GM11168 (cell line): ENCODE data around the gene ANKMY1.

Experiments
- in situ Hi-C: fragments of 300-500 bp; cut with MboI; formaldehyde crosslinking; loops from one replicate; pipeline ENCODE4 v1.12.0; 2022; ENCODE audit warnings: low sequenced_read_pairs; ENCODE audit not compliant: unreplicated experiment

Gene ANKMY1

DNA sequence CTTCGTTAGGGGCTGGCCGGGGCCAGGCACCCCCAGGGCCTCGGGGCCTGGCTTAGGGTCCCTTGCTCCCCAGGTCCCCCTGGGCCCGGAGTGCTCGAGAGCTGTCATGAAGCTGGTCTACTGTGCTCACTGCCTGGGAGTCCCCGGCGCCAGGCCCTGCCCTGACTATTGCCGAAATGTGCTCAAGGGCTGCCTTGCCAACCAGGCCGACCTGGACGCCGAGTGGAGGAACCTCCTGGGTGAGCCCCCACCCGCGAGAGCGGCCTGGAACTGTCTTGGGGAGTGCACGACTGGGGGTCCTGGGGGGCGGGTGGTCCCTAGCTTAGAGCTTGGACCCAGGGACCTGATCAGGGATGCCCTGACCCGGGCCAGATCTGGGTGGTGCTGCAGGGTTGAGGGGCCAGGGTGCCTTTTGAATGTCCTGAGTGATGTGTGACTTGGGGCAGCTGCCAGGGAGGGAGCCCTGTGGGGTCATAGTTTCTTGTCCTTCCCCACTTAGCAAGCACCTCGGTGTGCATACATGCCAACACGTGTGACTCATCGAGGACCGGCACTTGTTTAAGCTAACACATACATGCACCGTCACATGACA, 94.4 kb downstream of the ANKMY1 start:
- in situ Hi-C loops: no loop called here

DNA sequence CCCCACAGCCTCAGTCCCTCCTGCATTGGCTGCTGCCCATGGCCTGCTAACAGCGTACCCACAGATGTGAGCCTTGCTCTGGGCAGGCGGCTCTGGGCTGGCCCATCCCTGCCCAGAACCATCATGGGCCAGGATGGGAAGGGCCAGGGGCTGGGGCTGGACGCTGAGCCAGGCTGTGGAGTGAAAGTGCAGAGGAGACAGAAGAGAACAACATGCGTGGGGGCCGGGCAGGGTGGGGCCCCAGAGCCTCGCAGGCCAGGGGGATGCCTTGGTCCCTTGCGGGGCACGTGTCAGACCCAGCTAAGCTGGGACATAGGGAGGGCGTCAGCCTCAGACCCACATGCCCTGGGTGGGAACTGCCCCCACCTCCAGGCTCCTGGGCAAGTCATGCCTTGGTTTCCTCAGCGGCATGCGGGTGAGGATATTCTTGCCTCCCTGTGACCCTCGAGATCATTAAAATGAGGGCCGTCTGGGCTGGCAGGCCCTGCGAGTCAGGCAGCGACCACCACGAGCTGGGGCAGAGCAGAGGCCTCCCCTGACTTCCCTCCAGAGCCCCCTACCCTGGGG, 95.0 kb downstream of the ANKMY1 start:
- in situ Hi-C loops: no loop called here

DNA sequence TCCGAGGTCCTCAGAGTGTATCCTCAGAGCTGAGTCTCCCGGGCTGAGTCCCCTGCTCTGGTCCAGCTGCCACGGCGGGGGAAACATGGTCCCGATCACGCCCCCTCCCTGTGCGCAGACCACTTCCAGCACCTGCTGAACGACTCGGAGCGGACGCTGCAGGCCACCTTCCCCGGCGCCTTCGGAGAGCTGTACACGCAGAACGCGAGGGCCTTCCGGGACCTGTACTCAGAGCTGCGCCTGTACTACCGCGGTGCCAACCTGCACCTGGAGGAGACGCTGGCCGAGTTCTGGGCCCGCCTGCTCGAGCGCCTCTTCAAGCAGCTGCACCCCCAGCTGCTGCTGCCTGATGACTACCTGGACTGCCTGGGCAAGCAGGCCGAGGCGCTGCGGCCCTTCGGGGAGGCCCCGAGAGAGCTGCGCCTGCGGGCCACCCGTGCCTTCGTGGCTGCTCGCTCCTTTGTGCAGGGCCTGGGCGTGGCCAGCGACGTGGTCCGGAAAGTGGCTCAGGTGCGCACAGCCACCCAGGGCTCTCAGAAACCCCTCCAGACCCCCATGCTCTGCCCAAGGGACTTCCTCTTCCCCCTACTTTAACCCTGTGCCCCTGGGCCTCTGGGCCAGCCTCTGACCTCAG, 95.6 kb downstream of the ANKMY1 start:
- in situ Hi-C loops: no loop called here

DNA sequence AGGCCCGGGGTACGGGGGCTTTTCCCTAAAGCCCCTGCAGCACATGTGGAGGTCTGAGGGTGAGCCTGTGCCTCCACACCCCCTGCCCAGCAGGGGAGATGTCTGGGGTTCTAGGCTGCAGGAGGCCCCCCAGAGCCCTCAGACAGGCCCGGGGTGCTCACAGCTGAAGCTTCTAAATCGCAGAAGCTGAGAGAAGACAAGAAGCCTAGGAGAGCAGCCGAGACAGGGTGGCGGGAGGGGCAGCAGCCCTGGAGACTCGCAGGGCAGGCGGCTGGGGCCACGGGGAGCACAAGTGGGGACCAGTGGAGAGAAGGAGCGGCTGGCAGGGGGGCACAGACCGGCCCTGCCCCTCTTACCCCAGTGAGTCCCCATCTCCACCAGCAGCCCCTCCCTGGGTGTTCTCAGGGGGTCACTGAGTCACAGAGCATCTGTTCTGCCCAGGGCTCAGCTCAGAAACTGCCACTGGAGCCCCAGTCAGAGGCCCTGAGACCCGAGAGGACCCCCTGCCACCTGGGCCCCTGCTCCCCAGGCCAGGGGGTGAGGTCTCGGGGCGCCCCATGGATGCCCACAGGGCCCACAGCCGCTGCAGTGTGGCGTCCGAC, 96.2 kb downstream of the ANKMY1 start:
- in situ Hi-C loops: no loop called here

DNA sequence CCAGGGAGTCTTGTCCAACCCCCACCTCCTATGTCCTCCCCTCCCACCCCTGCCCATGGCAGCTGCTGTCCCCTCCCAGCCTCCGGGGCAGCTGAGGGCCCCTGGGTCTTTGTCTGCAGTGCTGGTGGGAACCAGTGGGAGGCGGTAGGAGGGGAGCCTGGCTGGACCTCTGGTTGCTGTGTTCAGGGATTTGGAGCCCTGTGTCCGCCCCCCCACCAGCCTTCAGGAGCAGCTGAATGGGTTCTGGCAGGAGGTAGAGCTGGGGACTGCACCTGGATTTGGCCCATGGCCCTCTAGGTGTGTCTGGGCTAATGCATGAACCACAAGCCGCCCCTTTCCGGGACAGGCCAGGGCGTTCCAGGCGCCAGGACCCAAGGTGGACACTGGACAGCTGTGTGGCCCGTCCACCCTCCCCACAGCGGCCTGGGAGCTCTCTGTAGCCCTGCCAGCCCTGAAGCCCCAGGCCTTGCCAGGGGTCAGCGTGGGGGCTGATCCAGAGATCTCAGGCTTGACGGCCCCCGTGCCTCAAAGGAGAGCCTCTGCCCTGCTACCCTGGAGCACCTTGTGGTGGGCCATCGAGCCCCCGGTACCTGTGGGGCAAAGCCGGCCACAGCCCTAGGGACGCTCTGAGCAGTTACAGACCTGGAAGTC, 96.9 kb downstream of the ANKMY1 start:
- in situ Hi-C loops: no loop called here

DNA sequence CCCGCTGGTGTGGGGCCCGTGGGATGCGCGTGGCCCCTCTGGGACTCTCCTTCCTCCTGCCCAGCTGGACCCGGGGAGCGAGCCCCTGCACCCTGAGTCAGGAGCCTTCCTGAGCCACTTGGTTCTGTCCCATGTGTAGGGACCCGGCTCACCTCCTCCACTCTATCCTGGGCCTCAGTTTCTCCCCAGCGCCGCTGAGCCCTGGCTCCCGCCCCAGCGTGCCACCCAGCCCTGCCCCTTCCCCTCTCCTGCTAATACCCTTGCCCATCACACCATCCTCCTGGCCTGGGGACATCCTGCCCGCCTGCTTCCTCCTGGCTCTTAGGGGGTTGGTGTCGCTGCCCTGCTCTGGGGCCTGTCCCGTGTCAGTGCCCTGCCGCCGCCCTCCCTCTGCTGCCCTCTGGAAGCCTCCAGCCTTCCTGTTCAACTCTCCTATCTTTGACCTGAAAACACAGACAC, 97.5 kb downstream of the ANKMY1 start:
- in situ Hi-C loops: no loop called here

DNA sequence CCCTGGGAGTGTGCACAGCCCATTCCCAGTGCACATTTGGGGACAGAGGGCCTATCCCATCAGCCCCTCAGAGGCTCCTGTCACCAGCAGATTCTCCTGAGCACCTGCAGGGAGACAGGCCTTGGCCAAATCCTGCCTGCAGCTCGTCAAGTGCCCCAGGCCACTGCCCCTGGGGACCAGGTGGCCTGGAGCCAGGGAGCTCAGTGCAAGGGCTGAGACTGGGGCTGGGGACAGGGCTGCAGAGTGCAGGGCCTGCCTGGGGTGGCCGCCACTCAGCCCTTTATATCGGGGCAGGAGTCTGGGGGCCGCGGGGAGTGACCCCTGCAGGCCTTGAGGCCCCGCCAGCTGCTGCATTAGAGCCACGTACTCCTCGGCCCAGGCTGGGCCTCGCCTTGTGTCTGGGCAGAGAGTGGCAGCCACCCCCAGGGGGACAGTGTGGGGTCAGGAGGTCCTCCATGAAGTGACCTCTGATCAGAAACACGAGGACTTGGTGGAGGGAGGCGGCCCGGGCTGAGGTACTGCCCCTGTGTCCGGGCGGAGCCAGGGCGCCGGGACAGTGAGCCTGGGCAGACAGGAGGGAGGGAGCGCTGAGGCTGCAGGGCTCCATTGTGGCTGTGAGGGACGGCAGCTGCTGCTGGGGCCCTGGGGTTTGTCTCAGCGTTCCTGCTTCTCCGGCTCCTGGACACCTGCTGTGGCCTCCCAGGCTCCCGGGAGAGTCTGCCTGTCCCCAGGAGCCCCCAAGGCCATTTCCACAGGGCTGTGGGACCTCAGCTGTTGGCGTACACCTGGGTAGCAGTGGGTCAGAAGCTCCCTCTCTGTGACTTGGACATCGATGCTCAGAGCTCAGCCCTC, 98.2 kb downstream of the ANKMY1 start:
- in situ Hi-C loops: no loop called here

DNA sequence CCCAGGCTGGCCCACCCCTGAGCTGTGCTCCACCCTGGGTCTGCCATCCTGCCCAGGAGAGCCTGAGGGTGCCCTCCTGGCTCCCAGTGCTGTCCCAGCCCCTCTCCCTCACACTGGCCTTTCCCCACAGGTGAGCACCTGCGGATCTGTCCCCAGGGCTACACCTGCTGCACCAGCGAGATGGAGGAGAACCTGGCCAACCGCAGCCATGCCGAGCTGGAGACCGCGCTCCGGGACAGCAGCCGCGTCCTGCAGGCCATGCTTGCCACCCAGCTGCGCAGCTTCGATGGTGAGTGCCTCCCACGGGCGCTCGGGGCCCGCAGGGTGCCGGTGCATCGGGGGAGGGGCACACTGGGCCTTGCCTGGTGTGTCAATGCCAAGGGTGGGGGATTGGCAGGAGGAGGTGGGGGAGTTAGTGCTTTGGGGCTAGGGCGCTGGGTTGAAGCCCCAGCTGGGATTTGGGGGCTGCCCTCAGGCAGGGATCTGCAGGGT, 98.8 kb downstream of the ANKMY1 start:
- in situ Hi-C loops: no loop called here

DNA sequence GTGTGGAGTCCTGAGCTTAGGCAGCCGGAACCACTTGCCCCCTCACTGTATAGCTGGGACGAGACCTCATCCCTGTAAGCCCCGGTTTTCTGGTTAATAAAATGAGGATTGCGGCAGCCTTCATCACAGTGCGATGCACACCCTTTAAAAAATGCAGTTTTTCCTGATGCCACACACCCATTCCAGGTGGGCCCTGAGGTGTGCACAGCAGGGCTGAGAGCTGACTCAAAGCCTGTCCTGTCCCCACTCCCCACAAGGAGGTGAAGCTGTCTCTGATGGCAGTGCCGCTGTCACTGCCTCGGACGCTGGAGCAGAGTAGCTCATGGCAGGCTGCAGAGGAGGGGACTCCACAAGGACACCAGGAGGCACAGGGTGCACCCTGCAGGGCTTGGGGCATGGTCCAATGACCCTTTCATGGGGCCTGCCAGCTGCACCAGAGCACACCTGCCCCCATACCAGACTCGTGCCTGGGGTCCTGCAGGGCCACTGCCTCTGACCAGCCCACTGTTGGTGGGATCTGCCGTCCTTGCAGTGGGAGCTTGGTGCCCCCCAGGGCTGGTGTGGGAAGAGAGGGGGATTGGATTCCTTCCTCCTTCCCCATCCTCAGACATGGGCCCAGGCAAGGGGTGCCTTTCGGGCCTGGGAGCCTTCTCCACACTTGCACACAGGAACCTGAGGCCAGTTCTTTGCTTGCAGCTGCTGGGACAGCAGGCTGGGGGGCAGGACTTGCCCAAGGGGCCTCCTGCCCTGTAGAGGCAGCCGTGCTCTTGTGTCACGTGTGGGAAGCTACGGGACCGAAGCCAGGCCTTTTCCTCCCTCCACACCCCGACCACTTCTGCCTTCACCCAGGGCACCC, 99.5 kb downstream of the ANKMY1 start:
- in situ Hi-C loops: no loop called here

DNA sequence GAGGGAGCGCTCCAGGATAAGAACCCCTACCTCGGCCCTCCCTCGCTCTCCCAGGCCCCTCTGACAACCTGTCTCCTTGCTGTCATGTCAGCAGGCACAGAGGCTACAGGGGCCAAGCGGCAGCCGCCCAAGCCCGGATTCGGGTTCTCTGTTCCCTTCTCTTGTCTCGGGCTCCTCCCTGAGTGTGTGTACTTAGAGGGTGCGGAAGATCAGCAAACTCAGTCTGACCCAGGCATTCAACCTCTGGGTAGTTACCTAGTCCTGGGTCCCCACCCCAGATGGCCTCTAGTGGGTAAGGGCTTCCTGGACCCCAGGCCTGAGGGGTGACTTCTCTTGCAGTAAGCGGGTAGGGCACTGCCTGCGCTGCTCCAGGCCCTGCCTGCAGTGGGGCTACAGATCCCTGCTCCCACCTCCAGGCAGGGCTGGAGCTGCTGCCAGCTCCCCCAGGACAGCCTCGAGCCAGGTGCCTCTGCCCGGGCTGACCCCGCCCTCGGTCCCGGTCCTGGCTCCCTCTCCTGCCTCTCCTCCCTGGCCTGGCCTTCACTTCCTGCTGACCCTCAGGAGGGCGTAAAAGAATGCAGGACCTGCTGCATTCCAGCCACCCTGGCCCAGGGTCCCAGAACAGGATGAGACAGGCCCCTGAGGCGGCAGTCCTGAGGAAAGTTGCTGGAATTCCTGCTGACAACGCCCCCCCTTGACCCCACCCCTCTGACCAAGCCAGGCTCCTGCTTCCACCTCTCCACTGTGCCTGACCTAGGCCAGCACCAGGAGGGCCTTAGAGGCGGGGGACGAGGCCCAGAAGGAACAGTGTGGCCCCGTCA, 100.4 kb downstream of the ANKMY1 start:
- in situ Hi-C loops: no loop called here

DNA sequence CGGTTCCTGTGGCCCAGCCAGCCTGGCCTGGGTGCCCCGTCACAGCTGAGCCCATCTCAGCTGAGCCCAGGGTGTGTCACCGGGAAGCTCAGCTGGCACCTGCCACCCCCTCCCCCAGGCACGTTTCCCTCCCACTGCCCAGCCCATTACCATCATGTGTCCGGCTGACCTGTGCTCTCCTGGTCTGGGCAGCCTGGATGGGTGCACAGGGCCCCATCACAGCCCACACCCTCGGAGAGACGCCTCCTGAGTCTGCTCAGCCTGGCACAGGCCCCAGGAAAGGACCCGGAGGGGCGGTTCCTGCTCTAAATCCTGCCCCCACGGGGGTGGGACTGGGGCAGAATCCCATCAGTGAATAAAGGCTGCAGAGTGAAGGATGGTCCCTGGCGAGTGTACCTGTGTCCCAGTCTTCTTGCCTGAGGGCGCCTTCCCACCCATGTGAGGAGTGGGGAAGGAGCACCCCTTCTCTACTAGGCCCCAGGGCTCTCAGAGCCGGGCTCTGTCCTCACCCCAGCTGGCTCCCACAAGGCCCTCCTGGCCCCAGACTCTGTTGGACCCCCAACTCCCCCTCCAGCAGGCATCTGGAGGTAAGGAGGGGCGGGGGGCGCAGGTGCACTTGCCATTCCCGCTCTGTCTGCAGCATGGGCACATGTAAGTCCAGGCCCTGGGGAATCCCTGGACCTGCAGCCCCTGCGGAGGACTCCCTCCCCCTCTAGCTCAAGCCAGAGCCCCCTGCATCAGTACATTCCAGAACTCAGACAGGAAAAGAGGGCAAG, 101.2 kb downstream of the ANKMY1 start:
- in situ Hi-C loops: no loop called here

DNA sequence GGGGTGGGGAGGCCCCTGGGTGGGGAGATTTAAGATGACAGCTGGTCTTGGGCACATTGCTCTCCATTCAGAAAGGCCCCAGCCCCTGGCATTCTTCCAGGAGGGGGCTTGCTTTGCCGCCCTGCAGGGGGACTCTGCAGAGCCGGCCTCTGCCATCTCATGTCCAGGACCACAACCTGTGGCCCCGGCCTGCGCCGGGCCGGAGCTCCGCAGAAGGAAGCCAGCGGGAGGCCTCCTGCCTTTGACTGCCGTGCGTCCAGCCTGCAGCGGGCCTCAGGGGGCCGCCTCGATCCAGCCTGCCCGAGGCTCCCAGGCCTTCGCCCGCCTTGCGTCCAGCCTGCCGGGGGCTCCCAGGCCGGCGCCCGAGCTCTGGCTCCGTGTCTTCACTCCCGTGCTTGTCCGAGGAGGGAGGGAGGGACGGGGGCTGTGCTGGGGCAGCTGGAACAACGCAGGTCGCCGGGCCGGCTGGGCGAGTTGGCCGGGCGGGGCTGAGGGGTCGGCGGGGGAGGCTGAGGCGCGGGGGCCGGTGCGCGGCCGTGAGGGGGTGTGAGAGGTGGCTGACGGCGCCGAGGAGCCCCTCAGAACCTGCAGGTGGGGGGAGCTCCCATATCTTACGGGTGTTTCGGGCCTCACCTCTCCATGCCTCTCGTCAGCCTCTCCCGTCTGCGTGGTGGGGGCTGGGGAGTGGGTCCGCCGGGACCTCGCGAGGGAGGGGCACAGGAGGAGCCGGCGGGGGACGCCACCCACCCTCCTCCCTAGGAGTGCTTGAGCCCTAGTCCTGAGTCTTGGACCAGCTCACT, 101.9 kb downstream of the ANKMY1 start:
- in situ Hi-C loops: no loop called here

DNA sequence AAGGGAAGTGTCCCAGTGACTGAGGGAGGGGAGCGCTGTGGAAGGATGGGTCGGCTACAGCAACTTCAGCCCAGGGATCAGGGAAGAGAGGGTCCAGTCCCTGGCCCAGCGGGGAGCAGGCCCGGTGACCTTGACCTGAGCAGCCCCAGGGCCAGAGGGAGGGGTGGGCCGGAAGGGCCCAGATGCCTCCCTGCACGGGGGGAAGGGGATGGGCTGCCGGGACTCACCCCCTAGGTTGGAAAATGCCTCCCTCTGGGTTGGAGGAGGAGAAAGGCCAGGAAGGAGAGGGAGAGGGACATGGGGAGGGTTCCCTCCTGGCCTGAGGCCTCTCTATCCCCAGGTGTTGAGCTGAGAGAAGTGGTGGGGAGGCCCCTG, 102.5 kb downstream of the ANKMY1 start:
- in situ Hi-C loops: no loop called here

DNA sequence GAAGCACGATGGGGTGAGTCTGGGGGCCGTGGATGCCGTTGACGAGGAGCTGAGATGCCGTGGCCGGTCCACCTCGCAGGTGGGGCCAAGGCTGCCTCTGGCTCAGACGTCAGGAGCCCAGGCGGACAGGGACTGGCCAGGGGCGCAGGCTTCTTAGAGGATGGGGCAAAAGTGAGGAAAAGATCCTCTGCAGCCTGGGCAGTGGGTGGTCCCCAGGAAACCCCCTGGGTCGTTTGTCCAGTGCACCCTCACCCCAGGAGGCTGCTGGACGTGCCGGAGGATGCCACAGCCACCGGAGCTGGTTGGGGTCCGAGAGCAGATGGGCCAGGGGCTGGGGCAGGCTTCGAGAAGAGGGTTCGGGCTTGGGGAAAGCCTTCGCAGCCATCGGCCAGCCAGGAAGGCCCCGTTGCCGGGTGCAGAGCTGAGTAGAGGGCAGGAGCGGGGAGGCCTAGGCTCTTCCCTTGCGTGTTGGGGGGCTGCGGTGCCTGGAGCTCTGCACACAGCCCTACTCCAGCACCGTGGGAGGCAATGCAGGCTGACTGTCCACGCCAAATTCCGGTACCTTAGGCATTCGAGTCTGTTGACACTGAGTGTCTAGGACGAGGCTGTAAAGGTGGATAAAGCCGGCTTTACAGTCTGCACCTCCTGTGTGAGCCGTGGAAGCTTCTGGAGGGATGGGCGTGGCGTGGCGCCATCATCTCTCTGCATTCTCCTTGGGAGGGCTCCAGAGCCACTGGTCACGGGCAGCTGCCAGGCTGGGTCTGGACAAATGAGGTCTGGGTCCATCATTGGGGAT, 103.5 kb downstream of the ANKMY1 start:
- in situ Hi-C loops: no loop called here

DNA sequence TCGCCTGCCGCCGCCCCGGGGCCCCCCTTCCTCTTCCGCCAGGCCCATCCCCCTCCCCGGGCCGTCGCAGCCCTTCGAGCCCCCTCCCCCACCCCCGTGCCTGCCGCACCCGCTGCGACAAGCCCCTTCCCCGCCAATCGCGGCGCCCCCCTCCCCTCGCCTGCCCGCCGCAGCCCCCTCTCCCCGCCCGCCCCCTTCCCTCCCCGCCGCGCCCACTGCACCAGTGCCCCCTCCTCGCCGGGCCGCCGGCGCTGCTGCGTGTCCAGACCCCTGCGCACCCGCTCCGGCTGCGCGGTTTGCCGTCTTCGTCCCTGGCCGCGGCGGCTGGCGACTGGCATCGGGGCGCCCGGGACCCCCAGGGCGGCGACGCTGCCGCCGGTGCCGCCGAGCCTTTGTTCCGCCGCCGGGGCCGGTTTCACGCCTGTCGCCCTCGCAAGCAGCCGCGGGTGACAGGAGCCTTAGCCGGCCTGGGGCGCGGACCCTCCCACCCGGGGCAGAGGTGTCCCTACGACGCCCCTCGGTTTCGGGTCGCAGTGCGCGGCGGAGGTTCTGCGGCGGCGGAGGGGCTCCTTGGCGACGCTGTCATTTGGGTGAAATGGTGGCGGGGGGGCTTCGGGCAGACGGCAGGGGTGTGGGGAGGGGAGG, 104.2 kb downstream of the ANKMY1 start:
- in situ Hi-C loops: no loop called here
